ENCODE data around the gene CDK5R2.

Gene CDK5R2

DNA sequence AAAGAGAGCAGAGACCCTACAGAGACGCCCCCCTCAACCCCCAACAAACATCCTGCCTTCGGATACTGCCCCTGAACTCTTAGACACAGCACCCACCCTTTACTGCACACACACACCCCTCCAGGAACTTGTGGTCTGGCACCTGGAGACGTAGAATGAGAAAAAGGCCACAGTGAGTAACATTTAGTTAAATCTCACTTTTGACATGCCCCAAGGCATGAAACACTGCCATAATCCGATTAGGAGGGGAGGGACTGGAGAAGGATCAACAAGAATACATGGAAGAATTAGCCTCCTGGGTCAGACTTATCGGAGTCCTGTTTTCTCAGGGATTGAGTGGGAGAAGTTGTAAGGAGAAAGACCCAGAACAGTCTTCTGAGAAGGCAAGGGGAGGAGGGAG is 4.1 kb downstream of the CDK5R2 start:
- Histone ChIP-seq H3K27ac (no peak overlapping the region), H3K4me3 (no peak overlapping the region)
- no peak for TF ChIP-seq CTCF (IDR thresholded peaks at IDR 0.05)
- DNase-seq (ENCODE audit: low spot score) = no peak

- peak; percentile 19 for DNase-seq (ENCODE audit: low spot score)
- H3K27ac ChIP-seq = no peak overlapping the region
- no peak for TF ChIP-seq CTCF (IDR thresholded peaks at IDR 0.05)
- no peak overlapping the region for H3K4me3 ChIP-seq
Observed at GRCh38 chr2:218964041-218964771, 4.7 kb downstream of the CDK5R2 start.

DNA sequence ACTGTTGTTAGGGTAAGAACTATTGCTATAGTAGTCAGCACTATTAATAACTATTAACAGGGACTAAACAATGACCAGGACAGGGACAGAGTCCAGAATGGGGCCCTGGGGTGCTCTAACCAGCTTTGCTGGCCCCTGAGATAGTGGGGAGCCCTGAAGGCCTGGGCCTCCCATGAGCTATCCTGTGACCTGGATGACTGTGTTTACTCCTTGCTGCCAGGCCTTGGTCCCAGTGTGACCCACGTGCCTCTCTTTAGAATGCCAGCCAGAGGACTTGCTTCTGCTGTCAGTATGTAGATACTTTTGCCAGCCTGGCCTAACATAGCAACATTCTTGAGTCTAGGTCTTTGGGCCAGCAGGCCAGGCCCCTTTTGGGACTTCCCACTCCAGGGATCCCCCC is 11.4 kb downstream of the CDK5R2 start:
- no peak for DNase-seq (ENCODE audit: low spot score)
- no peak for TF ChIP-seq CTCF (IDR thresholded peaks at IDR 0.05)
- Histone ChIP-seq H3K4me3 (no peak overlapping the region), H3K27ac (no peak overlapping the region)

DNA sequence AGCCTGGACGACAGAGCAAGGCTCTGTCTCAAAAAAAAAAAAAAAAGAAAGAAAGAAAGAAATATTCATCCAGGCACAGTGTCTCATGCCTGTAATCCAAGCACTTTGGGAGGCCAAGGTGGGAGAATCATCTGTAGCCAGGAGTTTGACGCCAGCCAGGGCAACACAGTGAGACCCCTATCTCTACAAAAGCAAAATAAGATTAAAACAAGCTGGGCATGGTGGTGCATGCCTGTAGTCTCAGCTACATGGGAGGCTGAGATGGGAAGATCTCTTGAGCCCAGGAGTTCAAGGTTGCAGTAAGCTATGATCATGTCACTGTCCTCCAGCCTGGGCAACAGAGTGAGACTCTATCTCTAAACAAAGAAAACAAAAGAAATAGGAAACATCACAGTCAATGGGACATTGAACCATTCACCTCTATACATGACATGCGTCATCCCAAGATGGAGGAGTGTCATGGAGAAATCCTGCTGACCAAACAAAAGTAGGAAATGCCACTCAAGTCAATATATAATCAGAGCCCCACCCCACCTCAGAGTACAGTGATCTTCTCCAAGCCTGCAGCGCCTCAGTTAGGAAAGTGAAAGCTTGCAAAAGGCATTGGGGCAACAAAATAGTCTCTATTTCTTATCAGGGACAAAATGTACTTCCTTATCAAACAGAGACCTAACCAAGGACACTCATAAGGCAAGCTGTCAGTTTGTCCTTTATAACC is 15.8 kb downstream of the CDK5R2 start:
- Histone ChIP-seq H3K4me3 (no peak overlapping the region), H3K27ac (no peak overlapping the region)
- TF ChIP-seq CTCF (IDR thresholded peaks at IDR 0.05) = no peak
- DNase-seq (ENCODE audit: low spot score) = no peak

DNA sequence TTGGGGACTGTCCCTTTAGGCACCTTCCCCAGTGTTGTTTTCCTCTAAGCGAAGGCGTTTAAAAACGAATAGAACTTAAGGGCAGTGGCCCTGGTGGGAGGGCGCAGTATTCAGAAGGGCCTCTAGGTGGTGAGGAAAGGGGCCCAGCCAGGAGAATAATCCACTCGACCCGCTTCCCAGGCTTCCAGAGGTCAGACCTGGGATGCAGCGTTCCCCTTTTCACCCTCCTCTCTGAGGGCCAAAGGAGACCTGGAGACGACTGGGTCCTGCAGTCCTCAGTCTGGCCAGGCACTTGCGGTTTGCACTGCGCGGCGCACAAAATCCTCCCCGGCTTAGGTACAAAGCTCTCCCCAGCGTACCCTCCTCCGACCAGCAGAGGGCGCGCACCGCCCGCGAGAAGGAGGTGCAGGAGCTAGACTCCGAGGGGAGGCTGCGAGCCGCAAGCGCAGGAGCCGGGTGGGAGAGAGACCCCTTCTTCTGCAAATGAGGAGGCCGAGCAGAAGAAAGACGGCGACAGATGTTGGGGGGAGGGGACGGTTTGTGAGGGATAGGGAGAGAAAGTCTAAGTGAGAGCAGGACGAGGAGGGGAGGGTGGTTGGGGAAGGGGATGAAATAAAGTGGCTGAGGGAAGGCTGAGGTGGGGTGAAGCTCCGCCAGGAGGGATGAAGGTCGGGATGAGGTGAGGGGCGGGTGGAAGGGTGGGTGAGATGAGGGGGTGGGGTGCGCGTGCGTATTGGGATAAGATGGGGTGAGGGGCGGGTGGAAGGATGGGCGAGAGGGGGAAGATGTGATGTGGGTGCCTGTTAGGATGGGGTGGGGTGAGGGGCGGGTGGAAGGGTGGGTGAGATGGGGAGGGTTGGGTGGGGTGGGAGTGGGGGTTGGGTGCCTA is 20.6 kb downstream of the CDK5R2 start:
- no peak for DNase-seq (ENCODE audit: low spot score)
- Histone ChIP-seq H3K4me3 (peak overlapping the region; percentile 67), H3K27ac (no peak overlapping the region)
- peak; percentile 93 for TF ChIP-seq CTCF (IDR thresholded peaks at IDR 0.05)

GRCh38 chr2:218980735-218981389 is 21.4 kb downstream of the CDK5R2 start:
- no peak for TF ChIP-seq CTCF (IDR thresholded peaks at IDR 0.05)
- H3K4me3 ChIP-seq = peak overlapping the region; percentile 67
- H3K27ac ChIP-seq = no peak overlapping the region
- DNase-seq (ENCODE audit: low spot score) = no peak

Data from coronary artery (tissue), 2 donors.